ENCODE measurements around the gene ASAP3.
"Not testable (repeated sequence)": the region's sequence is repeated elsewhere in the genome, so short reads cannot be mapped to it uniquely, and the experiment has no call there.

Gene ASAP3

DNA sequence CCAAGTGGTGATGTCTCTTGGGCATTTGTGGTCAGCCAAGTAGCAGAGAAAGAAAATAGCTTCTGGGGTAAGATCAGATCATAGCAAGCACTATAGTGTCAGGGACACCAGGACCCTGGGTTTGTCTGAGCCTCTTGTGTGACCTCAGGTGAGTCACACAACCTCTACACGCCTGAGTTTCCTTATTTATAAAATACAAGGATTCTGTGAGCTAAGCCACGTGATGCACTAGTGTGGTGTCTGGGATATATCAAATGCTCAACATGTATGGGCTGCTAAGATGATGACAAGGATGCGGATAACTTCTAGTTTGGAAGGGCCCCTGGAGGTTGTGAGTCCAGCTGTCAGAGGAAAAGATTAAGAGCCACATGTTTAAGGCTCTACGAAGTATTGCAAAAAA, 89.8 kb downstream of the ASAP3 start:
- peak; percentile 38 for DNase-seq

DNA sequence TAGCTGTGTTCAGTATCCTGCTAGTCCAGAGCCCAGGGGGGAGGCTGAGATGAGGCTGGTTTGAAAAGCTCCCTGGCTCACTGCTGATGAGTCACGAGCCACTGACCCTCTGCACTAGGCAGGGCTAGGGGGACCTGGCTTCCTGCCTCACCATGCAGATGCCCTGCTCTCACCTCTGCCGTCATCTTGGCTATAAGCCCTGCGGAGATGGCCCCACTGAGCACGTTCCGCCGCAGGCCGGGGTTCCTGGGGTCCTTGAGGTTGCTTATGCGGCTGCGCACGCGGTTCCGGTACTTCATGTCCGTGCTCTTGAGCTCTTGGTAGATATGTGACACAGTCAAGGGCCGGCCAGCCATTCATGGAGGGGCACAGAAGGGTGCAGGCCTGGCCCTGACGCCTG, 90.3 kb downstream of the ASAP3 start:
- no peak for DNase-seq

- DNase-seq = no peak
Observed at GRCh38 chr1:23392125-23392855, 91.7 kb downstream of the ASAP3 start.

GRCh38 chr1:23389837-23390321, 94.1 kb downstream of the ASAP3 start:
- no peak for DNase-seq

DNA sequence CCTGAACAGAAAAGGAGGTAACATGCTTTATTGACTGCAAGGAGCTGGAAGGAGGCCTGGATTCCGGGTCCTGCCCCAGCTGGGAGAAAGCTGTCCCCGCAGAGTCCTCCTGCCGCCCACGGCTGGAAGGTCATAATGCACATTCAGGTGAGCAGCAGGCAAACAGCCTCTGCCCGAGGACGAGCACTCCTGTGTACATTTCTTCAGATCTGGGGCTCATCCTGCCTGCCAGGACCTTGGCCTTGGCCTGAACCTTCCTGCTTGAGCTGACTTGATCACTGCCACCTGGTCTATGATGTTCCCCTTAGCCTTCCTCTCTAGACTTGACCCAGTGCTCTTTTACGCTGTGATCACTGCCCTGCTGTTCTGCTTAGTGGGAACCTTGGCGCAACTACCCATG, 96.5 kb downstream of the ASAP3 start:
- DNase-seq = no peak

- no peak for DNase-seq
Observed at GRCh38 chr1:23385119-23385621, 98.8 kb downstream of the ASAP3 start.

DNA sequence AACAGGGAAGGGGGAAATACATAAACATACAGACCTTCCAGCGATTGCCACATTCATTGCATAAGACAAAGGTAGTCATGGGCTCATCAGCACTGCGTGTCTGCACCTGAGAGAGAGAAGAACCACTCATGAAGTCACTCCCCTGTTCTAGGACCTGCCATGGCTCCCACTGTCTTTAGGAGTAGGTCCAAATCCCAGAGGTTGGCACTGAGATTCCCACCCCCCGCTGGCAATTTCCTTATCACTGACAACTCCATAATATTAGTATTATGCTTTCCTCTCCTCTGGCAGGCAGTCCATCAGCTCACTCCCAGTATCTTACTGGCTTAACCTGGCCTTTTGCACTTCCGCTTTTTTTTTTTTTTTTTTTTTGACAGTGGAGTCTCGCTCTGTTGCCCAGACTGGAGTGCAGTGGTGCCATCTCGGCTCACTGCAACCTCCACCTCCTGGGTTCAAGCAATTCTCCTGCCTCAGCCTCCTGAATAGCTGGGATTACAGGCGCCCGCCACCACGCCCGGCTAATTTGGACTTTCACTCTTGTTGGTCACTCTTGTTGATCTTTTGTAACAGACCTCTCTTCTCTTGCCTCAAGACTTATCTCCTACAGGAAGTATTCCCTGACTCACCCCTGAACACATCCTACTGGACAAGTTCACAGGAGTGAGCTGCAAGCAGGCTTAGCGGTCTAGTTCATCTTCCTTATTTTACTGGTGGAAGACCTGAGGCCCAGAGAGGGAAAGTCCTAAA, 99.5 kb downstream of the ASAP3 start:
- DNase-seq = no peak

GRCh38 chr1:23383577-23384311, 100.2 kb downstream of the ASAP3 start:
- no peak for DNase-seq

DNA sequence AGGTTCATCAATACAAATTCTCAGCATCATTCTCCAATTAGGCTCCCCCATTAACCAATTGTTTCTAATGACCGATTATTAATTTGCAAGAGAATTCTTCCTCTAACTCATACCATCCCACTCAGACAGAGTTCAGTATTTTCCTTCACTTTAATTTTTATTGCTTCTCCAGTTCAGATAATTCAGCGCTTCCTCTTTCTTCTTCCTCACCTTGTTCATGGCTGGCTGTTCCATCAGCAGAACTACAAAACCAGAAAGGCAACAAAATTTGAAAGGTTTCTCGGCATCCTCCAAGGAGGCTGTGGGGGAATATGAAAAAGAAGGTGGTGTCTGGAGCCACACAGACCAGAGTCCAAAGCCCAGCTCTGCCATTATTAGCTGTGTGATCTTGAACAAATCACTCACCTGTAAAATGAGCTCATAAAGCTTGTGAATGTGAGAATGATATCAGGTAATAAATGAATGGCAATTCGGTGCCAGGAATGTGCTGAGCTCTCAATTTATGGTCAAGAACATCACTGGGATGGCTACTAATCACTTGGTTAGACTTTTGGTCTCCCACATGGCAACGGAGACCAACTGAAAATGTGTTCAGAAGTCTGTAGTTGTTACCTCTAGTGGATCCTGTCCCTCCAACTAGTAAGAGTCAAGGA, 102.6 kb downstream of the ASAP3 start:
- DNase-seq = no peak

- no peak for DNase-seq
Observed at GRCh38 chr1:23380719-23381118, 103.3 kb downstream of the ASAP3 start.

- DNase-seq = not testable (repeated sequence)
Observed at GRCh38 chr1:23380236-23380635, 103.7 kb downstream of the ASAP3 start.
